GM12873 (cell line): ENCODE results near the gene FAM180A.

Experiments used
- TF ChIP-seq, protein P1 (sequence below): IDR thresholded peaks from 2 replicates; pipeline ENCODE4 v1.5.1; 2012; ENCODE audit warnings: low read depth, mild to moderate bottlenecking, moderate library complexity, low read length, control low read depth; ENCODE audit not compliant: insufficient read depth; ENCODE audit errors: missing control alignments

Gene FAM180A

DNA sequence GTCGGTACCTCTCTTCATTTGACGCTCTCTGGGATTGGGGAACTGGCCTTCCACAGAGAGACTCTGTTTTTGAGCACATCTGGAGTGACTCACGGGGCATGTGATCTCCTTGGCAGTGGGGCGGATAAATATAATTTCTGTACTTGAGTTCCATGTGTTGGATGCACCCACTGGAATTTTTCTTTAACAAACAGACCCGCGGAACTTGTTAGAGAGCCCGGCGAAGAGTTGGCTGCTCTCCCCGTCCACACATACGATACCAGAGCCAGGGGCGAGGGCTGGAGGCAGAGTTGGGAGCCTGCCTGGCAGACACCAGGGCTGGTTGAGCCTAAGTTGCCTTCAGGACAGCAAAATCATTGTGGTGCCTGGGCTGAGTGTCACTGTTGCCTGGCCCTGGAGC is at the start of gene FAM180A:
Gene FAM180A (minus strand): TSS at position 44 of the 400 bp plus-strand sequence. CDS start 233 bp downstream, outside the sequence.
- TF ChIP-seq, protein P1, sequence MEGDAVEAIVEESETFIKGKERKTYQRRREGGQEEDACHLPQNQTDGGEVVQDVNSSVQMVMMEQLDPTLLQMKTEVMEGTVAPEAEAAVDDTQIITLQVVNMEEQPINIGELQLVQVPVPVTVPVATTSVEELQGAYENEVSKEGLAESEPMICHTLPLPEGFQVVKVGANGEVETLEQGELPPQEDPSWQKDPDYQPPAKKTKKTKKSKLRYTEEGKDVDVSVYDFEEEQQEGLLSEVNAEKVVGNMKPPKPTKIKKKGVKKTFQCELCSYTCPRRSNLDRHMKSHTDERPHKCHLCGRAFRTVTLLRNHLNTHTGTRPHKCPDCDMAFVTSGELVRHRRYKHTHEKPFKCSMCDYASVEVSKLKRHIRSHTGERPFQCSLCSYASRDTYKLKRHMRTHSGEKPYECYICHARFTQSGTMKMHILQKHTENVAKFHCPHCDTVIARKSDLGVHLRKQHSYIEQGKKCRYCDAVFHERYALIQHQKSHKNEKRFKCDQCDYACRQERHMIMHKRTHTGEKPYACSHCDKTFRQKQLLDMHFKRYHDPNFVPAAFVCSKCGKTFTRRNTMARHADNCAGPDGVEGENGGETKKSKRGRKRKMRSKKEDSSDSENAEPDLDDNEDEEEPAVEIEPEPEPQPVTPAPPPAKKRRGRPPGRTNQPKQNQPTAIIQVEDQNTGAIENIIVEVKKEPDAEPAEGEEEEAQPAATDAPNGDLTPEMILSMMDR, result no peak

DNA sequence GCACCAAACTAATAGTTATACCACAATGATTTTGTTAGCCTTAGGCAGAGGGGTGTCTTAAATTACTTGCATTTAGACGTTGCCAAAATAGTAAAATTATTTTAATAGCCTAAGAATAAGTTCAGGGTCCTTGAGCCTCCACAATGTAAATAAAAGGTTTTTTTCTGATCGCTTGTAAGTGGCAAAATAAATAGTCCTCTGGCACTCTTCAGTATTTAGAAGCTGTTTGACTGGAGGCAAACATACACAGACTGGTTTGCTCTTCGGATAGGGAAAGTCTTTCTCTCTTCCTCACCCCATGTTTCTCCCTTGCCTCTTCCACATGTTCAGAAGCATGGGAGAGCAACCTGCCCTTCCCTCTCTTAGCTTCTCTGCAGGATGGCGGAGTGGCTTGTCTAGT is 49.5 kb upstream of the FAM180A start:
- TF ChIP-seq, protein P1, result no peak

DNA sequence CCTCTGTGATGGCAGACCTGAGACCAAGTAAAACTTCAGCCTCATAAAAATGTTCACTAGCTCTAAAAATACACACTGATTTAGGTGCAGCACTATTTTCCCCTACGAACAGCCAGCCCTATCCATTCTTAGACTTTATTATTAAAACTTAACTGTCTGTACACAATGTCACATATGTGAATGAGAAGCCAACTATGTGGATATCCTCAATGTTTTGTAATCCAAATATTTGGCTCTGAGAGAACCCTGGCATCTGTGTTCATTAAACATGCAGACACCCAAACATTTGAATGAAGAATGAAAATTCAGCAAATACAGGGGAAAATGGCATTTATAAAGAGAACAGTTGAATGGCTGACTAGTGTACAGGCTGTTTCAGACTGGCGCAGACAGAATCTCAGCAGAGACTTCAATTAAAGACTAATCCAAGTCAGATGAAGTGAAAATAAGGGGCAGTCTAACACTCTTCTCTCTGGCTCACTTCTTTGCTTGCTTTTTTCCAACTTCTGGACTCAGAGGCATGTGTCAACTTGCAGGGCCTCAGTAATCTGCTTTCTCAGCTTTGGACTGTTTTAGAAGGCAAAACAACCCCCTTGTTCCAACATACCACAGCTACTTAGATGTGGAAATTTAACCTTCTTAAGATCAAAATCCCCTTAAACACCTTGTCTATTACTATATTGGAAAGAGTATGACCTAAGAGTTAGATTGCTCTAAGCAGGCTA is 47.4 kb upstream of the FAM180A start:
- TF ChIP-seq, protein P1, result no peak

DNA sequence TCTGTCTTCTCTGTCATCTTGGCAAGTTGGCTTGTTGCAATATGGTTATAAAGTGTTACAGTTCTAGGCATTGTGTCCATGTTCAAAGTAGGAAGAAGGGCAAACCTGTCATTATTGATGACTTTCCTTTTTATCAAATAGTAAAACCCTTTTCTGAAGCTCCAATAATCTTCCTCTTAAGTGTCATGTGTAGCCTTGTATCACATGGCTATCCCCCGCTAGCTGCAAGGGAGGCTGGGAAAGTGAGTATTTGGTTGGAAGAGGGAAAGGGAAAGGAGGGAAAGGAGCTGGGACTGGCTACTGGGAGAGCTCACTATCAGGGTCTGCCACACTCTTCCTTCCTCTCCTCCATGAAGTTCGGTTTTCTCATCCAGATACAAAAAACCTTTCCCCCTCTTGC is 45.2 kb upstream of the FAM180A start:
- TF ChIP-seq, protein P1, result no peak

DNA sequence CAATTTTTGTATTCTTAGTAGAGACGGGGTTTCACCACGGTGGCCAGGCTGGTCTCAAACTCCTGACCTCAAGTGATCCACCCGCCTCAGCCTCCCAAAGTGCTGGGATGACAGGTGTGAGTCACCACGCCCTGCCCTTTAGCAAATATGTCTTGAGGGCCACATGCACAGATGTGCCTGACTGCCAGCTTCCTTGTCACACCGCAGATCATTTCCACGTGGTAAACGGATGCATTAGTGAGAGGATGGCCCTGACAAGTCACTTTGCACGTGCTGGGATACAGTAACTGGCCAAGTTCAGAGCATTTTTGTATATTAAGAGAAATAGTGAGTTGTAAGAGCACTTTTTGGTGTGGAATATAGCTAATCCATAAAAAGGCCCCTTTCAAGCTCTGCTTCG is 44.3 kb upstream of the FAM180A start:
- TF ChIP-seq, protein P1, result no peak

DNA sequence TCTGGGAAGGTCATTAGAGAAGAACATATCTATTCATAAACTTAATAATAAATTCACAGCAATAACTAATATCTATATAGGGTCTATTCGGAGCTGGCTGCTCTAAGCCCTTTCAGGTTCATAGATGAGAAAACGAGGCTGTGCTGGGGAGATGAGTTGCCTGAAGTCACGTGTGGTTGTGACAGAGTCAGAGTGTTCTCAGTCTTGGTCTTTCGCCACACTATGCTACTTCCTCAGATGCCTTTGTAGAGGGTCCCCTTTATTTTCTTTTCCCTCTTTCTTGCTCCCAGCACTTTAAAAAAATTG is 43.7 kb upstream of the FAM180A start:
- TF ChIP-seq, protein P1, result no peak

DNA sequence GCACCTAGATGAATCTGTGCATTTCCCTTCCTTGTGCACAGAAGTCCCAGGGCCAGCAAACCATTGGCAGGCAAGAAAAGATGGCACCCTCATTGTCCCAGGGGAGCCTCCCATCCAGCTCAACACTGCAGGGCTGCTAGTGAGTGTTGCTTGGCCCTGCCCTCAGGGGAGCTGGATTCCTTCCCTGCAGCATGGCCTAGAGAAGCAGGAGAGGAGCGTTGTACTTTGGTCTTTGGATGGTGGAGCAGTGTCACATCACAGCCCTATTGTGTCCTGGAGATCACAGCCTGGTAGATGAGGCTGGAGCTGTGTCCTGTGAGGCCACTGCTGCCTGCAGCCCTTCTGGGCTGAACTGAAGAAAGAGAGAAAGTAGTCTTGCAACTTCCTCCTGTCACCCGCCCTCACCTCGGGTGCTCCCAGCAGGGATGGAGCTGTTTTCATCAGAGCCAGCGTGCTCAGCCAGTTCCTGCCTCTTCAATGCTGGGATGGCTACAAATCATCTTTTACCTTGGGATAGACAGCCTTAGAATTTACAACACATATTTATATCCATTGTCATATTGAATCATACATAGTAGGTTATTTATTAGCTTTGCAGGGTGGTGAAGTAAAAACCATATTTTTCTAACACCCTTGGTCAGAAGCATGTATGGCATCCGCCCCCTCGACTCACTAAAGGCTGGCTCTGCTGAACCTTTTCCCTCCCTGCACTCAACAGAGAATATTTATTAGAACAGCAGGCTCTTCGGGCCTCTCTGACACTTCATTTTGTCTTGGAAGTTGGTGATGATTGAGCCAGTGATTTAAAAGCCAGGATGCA is 43.1 kb upstream of the FAM180A start:
- TF ChIP-seq, protein P1, result no peak
